Endodermal cell (in vitro differentiated cells): Measurements from ENCODE around the gene NTRK3. TPM values are rescaled to one million over a fixed set of nuclear protein-coding genes. Genes with fewer than 3 reads are reported as not detected.
"Not testable (repeated sequence)": the region's sequence is repeated elsewhere in the genome, so short reads cannot be mapped to it uniquely, and the experiment has no call there.

ENCODE experiments used
- DNase-seq: peaks from one replicate; pipeline ENCODE4 v3.0.0-alpha.2; 2017
- H3K27ac ChIP-seq: 2 replicates; pipeline ENCODE4 v1.5.1; 2013; ENCODE audit warnings: mild to moderate bottlenecking, low read depth, low read length, moderate library complexity
- H3K27me3 ChIP-seq: 2 replicates; pipeline ENCODE4 v1.6.1; 2013; ENCODE audit warnings: mild to moderate bottlenecking, low read length, moderate library complexity; ENCODE audit not compliant: insufficient read depth, control insufficient read depth, poor library complexity, severe bottlenecking
- H3K36me3 ChIP-seq: 2 replicates; pipeline ENCODE4 v1.7.0; 2013; ENCODE audit warnings: mild to moderate bottlenecking, low read length, moderate library complexity; ENCODE audit not compliant: control insufficient read depth, insufficient read depth
- H3K4me1 ChIP-seq: one replicate; pipeline ENCODE4 v1.7.0; 2013; ENCODE audit warnings: low read length; ENCODE audit not compliant: control insufficient read depth, insufficient read depth
- H3K4me3 ChIP-seq: 2 replicates; pipeline ENCODE4 v1.5.1; 2013; ENCODE audit warnings: mild to moderate bottlenecking, low read length, moderate library complexity
- H3K9ac ChIP-seq: 2 replicates; pipeline ENCODE4 v1.6.1; 2013; ENCODE audit warnings: mild to moderate bottlenecking, low read length, moderate library complexity; ENCODE audit not compliant: poor library complexity, severe bottlenecking; ENCODE audit errors: extremely low read depth
- H3K9me3 ChIP-seq: 2 replicates; pipeline ENCODE4 v1.6.1; 2013; ENCODE audit warnings: mild to moderate bottlenecking, low read length, moderate library complexity; ENCODE audit not compliant: control insufficient read depth
- H3K27ac Mint-ChIP-seq: 2 replicates; pipeline ENCODE4 v1.8.0; 2020; ENCODE audit warnings: mixed read lengths
- H3K27me3 Mint-ChIP-seq: 2 replicates; pipeline ENCODE4 v1.8.0; 2021; ENCODE audit warnings: mild to moderate bottlenecking, mixed read lengths; ENCODE audit not compliant: insufficient read depth
- H3K36me3 Mint-ChIP-seq: 2 replicates; pipeline ENCODE4 v1.8.0; 2020; ENCODE audit warnings: low read depth, mixed read lengths
- H3K4me1 Mint-ChIP-seq: 2 replicates; pipeline ENCODE4 v1.8.0; 2020; ENCODE audit warnings: mixed read lengths
- H3K4me3 Mint-ChIP-seq: 2 replicates; pipeline ENCODE4 v1.8.0; 2020; ENCODE audit warnings: mild to moderate bottlenecking, moderate library complexity, mixed read lengths
- H3K9me3 Mint-ChIP-seq: 2 replicates; pipeline ENCODE4 v1.8.0; 2020; ENCODE audit warnings: mild to moderate bottlenecking, mixed read lengths
- WGBS, 2 experiments: methylation state at CpG; one replicate each; pipeline versions ENCODE4 v1.1.5 to v1.1.7; 2013; ENCODE audit warnings: missing lambda C conversion rate in 2 of 2, mixed read lengths in 1 of 2; ENCODE audit not compliant: insufficient coverage in 1 of 2, insufficient read length in 1 of 2; 5-methylcytosine and 5-hydroxymethylcytosine counted together
- total RNA-seq, 2 donors: library from RNA; stranded (reverse); fragmentation: NEBNext Ultra II Directional in 1 of 2; extraction: Animal tissue kit (Norgen Biotek cat#: 25700) in 1 of 2; gene quantifications; 2 replicates in 1 of 2; 3 replicates in 1 of 2; pipeline ENCODE4 v1.2.1, GENCODE V29; 2021
- TF ChIP-seq, protein P1 (sequence below): fragments of 200-600 bp; sonication (generic); conservative IDR thresholded peaks from 2 replicates; pipeline ENCODE4 v1.5.0; 2021; ENCODE audit warnings: antibody characterized with exemption, mild to moderate bottlenecking

Gene NTRK3
- total RNA-seq, 2 donors from 2014 or later: 0.11 to 0.86 TPM

DNA sequence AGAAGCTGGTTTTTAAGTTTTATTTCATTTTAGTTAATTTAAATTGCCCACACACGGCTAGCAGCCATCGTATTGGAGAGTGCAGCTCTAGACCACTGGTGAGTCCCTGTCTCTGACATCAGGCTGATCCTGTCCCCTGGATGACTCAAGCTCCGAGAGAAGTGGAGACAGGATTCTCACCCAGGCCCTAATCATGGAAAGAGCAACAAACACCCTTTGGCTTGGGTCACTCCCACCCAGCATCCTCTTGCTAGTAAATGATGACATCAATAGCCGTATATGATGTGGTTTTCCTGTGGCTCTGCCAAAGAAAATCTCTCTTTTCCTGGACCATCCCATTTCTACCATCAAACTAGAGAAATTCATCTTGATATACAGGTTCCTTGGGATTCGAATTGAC is 182.2 kb downstream of the NTRK3 start:
- Histone ChIP-seq H3K9ac (no peak overlapping the region), H3K27me3 (peaks cover 7% of the 10 kb centered on the region), H3K27ac (no peak overlapping the region), H3K36me3 (no peaks in the 10 kb centered on the region), H3K9me3 (no peaks in the 10 kb centered on the region), H3K4me1 (no peaks in the 10 kb centered on the region), H3K4me3 (no peak overlapping the region)
- DNase-seq: no peak
- TF ChIP-seq, protein P1, sequence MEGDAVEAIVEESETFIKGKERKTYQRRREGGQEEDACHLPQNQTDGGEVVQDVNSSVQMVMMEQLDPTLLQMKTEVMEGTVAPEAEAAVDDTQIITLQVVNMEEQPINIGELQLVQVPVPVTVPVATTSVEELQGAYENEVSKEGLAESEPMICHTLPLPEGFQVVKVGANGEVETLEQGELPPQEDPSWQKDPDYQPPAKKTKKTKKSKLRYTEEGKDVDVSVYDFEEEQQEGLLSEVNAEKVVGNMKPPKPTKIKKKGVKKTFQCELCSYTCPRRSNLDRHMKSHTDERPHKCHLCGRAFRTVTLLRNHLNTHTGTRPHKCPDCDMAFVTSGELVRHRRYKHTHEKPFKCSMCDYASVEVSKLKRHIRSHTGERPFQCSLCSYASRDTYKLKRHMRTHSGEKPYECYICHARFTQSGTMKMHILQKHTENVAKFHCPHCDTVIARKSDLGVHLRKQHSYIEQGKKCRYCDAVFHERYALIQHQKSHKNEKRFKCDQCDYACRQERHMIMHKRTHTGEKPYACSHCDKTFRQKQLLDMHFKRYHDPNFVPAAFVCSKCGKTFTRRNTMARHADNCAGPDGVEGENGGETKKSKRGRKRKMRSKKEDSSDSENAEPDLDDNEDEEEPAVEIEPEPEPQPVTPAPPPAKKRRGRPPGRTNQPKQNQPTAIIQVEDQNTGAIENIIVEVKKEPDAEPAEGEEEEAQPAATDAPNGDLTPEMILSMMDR: no peak
- H3K4me3 Mint-ChIP-seq: no peak overlapping the region
- peaks cover 10% of the 10 kb centered on the region for H3K27me3 Mint-ChIP-seq
- no peaks in the 10 kb centered on the region for H3K36me3 Mint-ChIP-seq
- H3K27ac Mint-ChIP-seq: no peak overlapping the region
- peaks cover 12% of the 10 kb centered on the region for H3K4me1 Mint-ChIP-seq
- 95 to 96% methylated on average over 3 to 5 of the region's 5 CpGs for WGBS, 2 experiments
- no peaks in the 10 kb centered on the region for H3K9me3 Mint-ChIP-seq

DNA sequence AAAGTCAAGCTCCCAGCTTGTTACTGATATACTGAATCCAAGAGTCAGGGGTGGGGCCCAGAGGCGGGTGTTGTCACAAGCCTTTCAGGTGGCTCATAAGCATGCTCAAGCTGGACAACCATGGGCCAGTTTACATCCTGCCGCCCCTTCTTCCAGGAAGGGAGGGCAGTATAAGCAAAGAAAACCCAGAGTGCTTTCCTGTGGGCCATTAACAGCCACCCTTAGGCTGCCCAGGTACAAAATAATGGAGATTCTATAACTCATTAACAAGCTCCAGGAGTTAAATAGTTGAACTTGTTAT is 183.2 kb downstream of the NTRK3 start:
- Histone ChIP-seq H3K9me3 (no peaks in the 10 kb centered on the region), H3K4me1 (no peaks in the 10 kb centered on the region), H3K27ac (no peak overlapping the region), H3K4me3 (no peak overlapping the region), H3K36me3 (no peaks in the 10 kb centered on the region), H3K9ac (no peak overlapping the region), H3K27me3 (peaks cover 9% of the 10 kb centered on the region)
- Mint-ChIP-seq H3K4me3 (no peak overlapping the region), H3K27me3 (peaks cover 12% of the 10 kb centered on the region), H3K4me1 (peaks cover 12% of the 10 kb centered on the region), H3K27ac (no peak overlapping the region), H3K9me3 (no peaks in the 10 kb centered on the region), H3K36me3 (no peaks in the 10 kb centered on the region)
- DNase-seq: no peak
- WGBS, 2 experiments: 58 to 69% methylated on average over 2 of the region's 2 CpGs
- TF ChIP-seq, protein P1: no peak

DNA sequence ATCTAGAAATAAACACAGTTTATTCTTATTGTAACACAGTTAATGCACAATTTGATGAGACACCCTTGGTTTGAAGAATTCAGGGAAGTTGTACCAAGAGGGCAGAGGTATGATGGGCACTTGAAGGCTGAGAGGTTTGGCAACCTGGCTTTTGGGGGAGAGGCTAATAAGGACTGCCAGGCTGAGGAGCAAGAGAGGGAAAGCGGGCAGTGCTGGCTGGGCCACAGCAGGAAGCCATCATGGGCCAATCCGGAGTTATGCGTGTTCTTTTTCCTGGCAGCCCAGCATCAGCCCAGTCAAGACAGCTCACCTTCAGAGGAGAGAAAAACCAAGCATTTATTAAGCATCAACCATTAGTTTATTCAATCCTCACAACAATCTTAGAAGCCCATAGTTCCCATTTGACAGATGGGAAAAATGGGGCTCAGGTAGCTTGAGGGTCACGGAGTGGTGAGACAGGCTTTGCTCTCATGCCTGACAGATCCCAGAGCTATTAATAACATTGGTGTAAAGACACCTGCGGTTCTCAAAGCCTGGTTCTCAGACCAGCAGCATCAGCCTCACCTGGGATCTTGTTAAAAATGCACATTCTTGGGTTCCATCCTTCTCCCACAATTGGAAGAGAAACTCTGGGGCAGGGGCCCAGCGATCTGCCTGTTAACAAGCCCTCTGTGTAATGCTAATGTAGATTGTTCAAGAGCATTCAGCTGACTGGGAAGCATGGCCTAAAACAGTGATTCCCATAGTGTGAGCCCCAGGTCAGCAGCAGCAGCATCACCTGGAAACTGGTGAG is 183.7 kb downstream of the NTRK3 start:
- no peaks in the 10 kb centered on the region for H3K36me3 Mint-ChIP-seq
- TF ChIP-seq, protein P1: no peak
- peak overlapping the region; percentile 1 for H3K27ac Mint-ChIP-seq
- H3K9me3 Mint-ChIP-seq: no peaks in the 10 kb centered on the region
- H3K4me3 Mint-ChIP-seq: no peak overlapping the region
- Histone ChIP-seq H3K9ac (no peak overlapping the region), H3K36me3 (no peaks in the 10 kb centered on the region), H3K9me3 (no peaks in the 10 kb centered on the region), H3K27me3 (peaks cover 9% of the 10 kb centered on the region), H3K27ac (no peak overlapping the region), H3K4me3 (no peak overlapping the region), H3K4me1 (no peaks in the 10 kb centered on the region)
- DNase-seq: peak; percentile 82
- H3K27me3 Mint-ChIP-seq: peaks cover 12% of the 10 kb centered on the region
- H3K4me1 Mint-ChIP-seq: peaks cover 12% of the 10 kb centered on the region
- WGBS, 2 experiments: 76 to 82% methylated on average over 4 to 6 of the region's 6 CpGs

DNA sequence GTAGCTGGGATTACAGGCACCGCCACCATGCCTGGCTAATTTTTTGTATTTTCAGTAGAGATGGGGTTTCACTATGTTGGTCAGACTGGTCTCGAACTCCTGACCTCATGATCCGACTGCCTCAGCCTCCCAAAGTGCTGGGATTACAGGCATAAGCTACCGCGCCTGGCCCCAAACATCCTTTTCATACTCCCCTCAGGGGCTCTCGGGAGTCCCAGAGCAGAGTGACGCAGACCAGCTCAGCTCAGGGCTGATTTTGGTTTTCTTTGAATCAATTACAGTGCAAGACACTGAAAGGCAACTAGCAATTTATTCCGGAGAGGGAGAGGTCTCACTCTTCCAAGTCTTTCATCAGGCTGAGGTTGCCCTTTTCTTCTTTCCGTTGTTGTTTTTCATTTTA is 184.4 kb downstream of the NTRK3 start:
- peaks cover 12% of the 10 kb centered on the region for H3K4me1 Mint-ChIP-seq
- H3K36me3 Mint-ChIP-seq, H3K9ac ChIP-seq, H3K4me1 ChIP-seq, H3K36me3 ChIP-seq, H3K27ac Mint-ChIP-seq, H3K9me3 Mint-ChIP-seq, H3K27ac ChIP-seq, H3K4me3 Mint-ChIP-seq, H3K27me3 ChIP-seq, H3K4me3 ChIP-seq, H3K9me3 ChIP-seq, DNase-seq: not testable (repeated sequence)
- WGBS, 2 experiments: 90 to 92% methylated on average over 7 to 9 of the region's 9 CpGs
- peaks cover 12% of the 10 kb centered on the region for H3K27me3 Mint-ChIP-seq
